Upper lobe of left lung (tissue), 6 donors: ENCODE data around the gene VAPB. TPM values are rescaled to one million over a fixed set of nuclear protein-coding genes. Genes with fewer than 3 reads are reported as not detected.
A peak's percentile ranks its signal among the peaks of the same experiment; 100 is the strongest.

Experiments used
- ATAC-seq, 2 donors: fragments of 200-7000 bp; cut with Tn5 transposase; one replicate each; pipeline ENCODE4 v1.9.1; 2022; ENCODE audit warnings: mild to moderate bottlenecking in 2 of 2, moderate library complexity in 2 of 2; ENCODE audit not compliant: low FRiP score in 2 of 2
- DNase-seq, 2 donors: peaks; one replicate each; pipeline ENCODE4 v3.0.0-alpha.2; 2019 to 2020
- H3K27ac ChIP-seq, 4 donors: fragments of 200-600 bp; sonication (generic); one replicate each; pipeline ENCODE4 v1.5.1; 2016 to 2019
- H3K27me3 ChIP-seq, 4 donors: fragments of 200-600 bp; sonication (generic); one replicate each; pipeline ENCODE4 v1.5.1; 2017 to 2019
- H3K36me3 ChIP-seq, 4 donors: fragments of 200-600 bp; sonication (generic); one replicate each; pipeline ENCODE4 v1.5.1; 2016 to 2019
- H3K4me1 ChIP-seq, 4 donors: fragments of 200-600 bp; sonication (generic); one replicate each; pipeline ENCODE4 v1.5.1; 2018 to 2019
- H3K4me3 ChIP-seq, 4 donors: fragments of 200-600 bp; sonication (generic); one replicate each; pipeline ENCODE4 v1.5.1; 2017 to 2019; ENCODE audit warnings: mild to moderate bottlenecking in 2 of 4, moderate library complexity in 1 of 4
- H3K9me3 ChIP-seq, 4 donors: fragments of 200-600 bp; sonication (generic); one replicate each; pipeline ENCODE4 v1.5.1; 2018 to 2019
- CTCF ChIP-seq, 6 experiments: fragments of 450-650 bp in 4 of 6; fragments of 200-600 bp in 2 of 6; sonication (generic) in 2 of 6; IDR thresholded peaks; one replicate each; pipeline ENCODE4 v1.5.1; 2016 to 2019; ENCODE audit warnings: antibody characterized with exemption in 6 of 6
- EP300 ChIP-seq, 4 donors: sonication (generic); formaldehyde crosslinking; IDR thresholded peaks; one replicate each; pipeline ENCODE4 v1.5.1; 2017; ENCODE audit warnings: antibody characterized with exemption in 4 of 4, control low read depth in 2 of 4
- POLR2A ChIP-seq, 4 donors: fragments of 450-650 bp; IDR thresholded peaks; one replicate each; pipeline ENCODE4 v1.5.1; 2016 to 2017; ENCODE audit warnings: antibody characterized with exemption in 4 of 4, mild to moderate bottlenecking in 2 of 4
- POLR2AphosphoS5 ChIP-seq, 2 donors: sonication (generic); formaldehyde crosslinking; IDR thresholded peaks; one replicate each; pipeline ENCODE4 v1.5.1; 2017; ENCODE audit warnings: antibody characterized with exemption in 2 of 2
- WGBS, 2 donors: methylation state at CpG; one replicate each; pipeline ENCODE4 v1.1.5; 2017 to 2018; 5-methylcytosine and 5-hydroxymethylcytosine counted together
- total RNA-seq, 6 donors: library from RNA; depleted of rRNA in 4 of 6; stranded (reverse); fragments of >200 nt in 4 of 6; gene quantifications; one replicate each; pipeline versions ENCODE4 v1.1.0 to v1.2.1, GENCODE V29; 2016 to 2021
- donor health status: DM: no; HTN: no; CAD: no; lungs with moderate emphysema.
- donor health status: DM: no; HTN: yes; CAD: no; lungs with severe emphysema.

VAPB gene
- total RNA-seq, 6 donors from 2014 or later = 13.8 to 48.2 (median 33.7) TPM

- H3K9me3 ChIP-seq = peaks cover 0 to 13% (median 1%) of the 10 kb centered on the region in 4 donors
- DNase-seq (no peak), ATAC-seq (no peak)
- TF ChIP-seq POLR2A (IDR thresholded peaks at IDR 0.05) (no peak), EP300 (IDR thresholded peaks at IDR 0.05) (no peak), POLR2AphosphoS5 (IDR thresholded peaks at IDR 0.05) (no peak), CTCF (IDR thresholded peaks at IDR 0.05) (no peak)
- no peak overlapping the region for H3K4me3 ChIP-seq
- H3K4me1 ChIP-seq = no peaks in the 10 kb centered on the region
- no peaks in the 10 kb centered on the region for H3K27me3 ChIP-seq
- no peak overlapping the region for H3K27ac ChIP-seq
- H3K36me3 ChIP-seq = no peaks in the 10 kb centered on the region
- 82 to 96% methylated on average over 9 of the region's 9 CpGs for WGBS, 2 donors
Measured at GRCh38 chr20:58479726-58480440, 90.9 kb downstream of the VAPB start.

- ATAC-seq = no peak
- Histone ChIP-seq H3K27ac (no peak overlapping the region), H3K4me3 (no peak overlapping the region), H3K9me3 (peaks cover 4 to 19% (median 7%) of the 10 kb centered on the region in 4 donors), H3K4me1 (no peaks in the 10 kb centered on the region), H3K36me3 (no peaks in the 10 kb centered on the region), H3K27me3 (no peaks in the 10 kb centered on the region)
- no peak for TF ChIP-seq POLR2A (IDR thresholded peaks at IDR 0.05)
- no peak for TF ChIP-seq EP300 (IDR thresholded peaks at IDR 0.05)
- no peak for TF ChIP-seq POLR2AphosphoS5 (IDR thresholded peaks at IDR 0.05)
- no peak for TF ChIP-seq CTCF (IDR thresholded peaks at IDR 0.05)
- no peak for DNase-seq
- 80 to 84% methylated on average over 14 to 16 of the region's 16 CpGs for WGBS, 2 donors
Measured at GRCh38 chr20:58480551-58481336, 91.7 kb downstream of the VAPB start.

- 30 to 41% methylated on average over 8 to 18 of the region's 18 CpGs for WGBS, 2 donors
- no peaks in the 10 kb centered on the region for H3K27me3 ChIP-seq
- H3K36me3 ChIP-seq = no peaks in the 10 kb centered on the region
- DNase-seq (peak in 1 of 2 donors; percentile 35), ATAC-seq (peak; percentile 31 to 89)
- H3K27ac ChIP-seq = no peak overlapping the region
- no peak overlapping the region for H3K4me3 ChIP-seq
- H3K9me3 ChIP-seq = peaks cover 12 to 27% (median 15%) of the 10 kb centered on the region in 4 donors
- TF ChIP-seq CTCF (IDR thresholded peaks at IDR 0.05) (peak in 5 of 6 experiments; percentile 19 to 65 (median 51)), EP300 (IDR thresholded peaks at IDR 0.05) (no peak)
- no peaks in the 10 kb centered on the region for H3K4me1 ChIP-seq
Measured at GRCh38 chr20:58481481-58482021, 92.5 kb downstream of the VAPB start.

- Histone ChIP-seq H3K4me1 (no peaks in the 10 kb centered on the region), H3K36me3 (no peaks in the 10 kb centered on the region), H3K9me3 (peaks cover 16 to 31% (median 19%) of the 10 kb centered on the region in 4 donors), H3K27ac (no peak overlapping the region), H3K4me3 (no peak overlapping the region), H3K27me3 (no peaks in the 10 kb centered on the region)
- 75 to 77% methylated on average over 10 of the region's 10 CpGs for WGBS, 2 donors
- DNase-seq = no peak
- no peak for ATAC-seq
- no peak for TF ChIP-seq POLR2AphosphoS5 (IDR thresholded peaks at IDR 0.05)
- no peak for TF ChIP-seq POLR2A (IDR thresholded peaks at IDR 0.05)
- no peak for TF ChIP-seq CTCF (IDR thresholded peaks at IDR 0.05)
- TF ChIP-seq EP300 (IDR thresholded peaks at IDR 0.05) = no peak
Measured at GRCh38 chr20:58482416-58482815, 93.4 kb downstream of the VAPB start.
